Measurements from ENCODE around the gene OR1A1.
"Not testable (repeated sequence)": the region's sequence is repeated elsewhere in the genome, so short reads cannot be mapped to it uniquely, and the experiment has no call there.

Gene OR1A1

DNA sequence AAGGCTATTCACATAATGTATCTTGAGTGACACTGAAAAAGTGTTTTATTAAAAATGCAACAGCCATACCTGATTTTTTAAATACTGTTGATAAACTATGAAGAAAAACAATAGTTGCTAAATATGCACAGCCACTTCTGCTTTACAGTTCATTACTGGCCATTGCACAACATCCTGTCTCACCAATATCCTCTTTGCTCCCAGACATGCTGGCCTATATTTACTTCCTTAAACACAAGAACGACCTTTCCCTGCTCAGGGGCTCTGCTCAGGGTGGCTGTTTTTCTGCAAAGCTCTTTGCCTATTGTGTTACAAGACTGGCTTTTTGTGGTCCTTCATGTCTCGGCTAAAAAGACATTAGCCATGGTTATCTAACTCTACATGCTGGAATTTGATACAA, 31.2 kb downstream of the OR1A1 start:
- not testable (repeated sequence) for H2BK5ac ChIP-seq (ENCODE audit: low read length); H3K9ac ChIP-seq (ENCODE audit: low read depth, low read length, poor library complexity); H2BK15ac ChIP-seq (ENCODE audit: low read length); H3K27me3 ChIP-seq (ENCODE audit: control insufficient read depth in 3 of 3, insufficient read depth in 3 of 3, low read depth in 1 of 3, low read length in 3 of 3); H3K79me1 ChIP-seq (ENCODE audit: low read depth, low read length); H4K91ac ChIP-seq (ENCODE audit: low read depth, low read length, poor library complexity); DNase-seq (ENCODE audit: low spot score); H3K14ac ChIP-seq (ENCODE audit: low read length); H3K23ac ChIP-seq (ENCODE audit: low read depth, low read length, poor library complexity); H4K8ac ChIP-seq (ENCODE audit: low read depth, low read length); H2BK12ac ChIP-seq (ENCODE audit: low read length); H3K36me3 ChIP-seq (replicated peaks in 1 of 2; ENCODE audit: control insufficient read depth in 2 of 2, insufficient read depth in 2 of 2, low read length in 2 of 2); H3K4ac ChIP-seq (ENCODE audit: low read length); H3K27ac ChIP-seq (replicated peaks; ENCODE audit: low read length); H3K18ac ChIP-seq (ENCODE audit: low read length); H3K9me3 ChIP-seq (replicated peaks in 1 of 2; ENCODE audit: control insufficient read depth in 2 of 2, insufficient read depth in 1 of 2, low read depth in 1 of 2, low read length in 2 of 2); H3K4me3 ChIP-seq (ENCODE audit: low read length in 2 of 2); H2AFZ ChIP-seq (ENCODE audit: low read length); H3K4me1 ChIP-seq (ENCODE audit: control insufficient read depth in 2 of 2, insufficient read depth in 1 of 2, low read depth in 1 of 2, low read length in 2 of 2); H2BK120ac ChIP-seq (ENCODE audit: low read depth, low read length); H3K4me2 ChIP-seq (ENCODE audit: insufficient read depth, low read length, poor library complexity, severe bottlenecking); H2AK5ac ChIP-seq (ENCODE audit: low read depth, low read length)
- WGBS, 2 donors (ENCODE audit: extremely low coverage in 2 of 2, insufficient read length in 2 of 2, insufficient replicate concordance in 1 of 2), result no CpG with 5 or more reads among the region's 2 CpGs

DNA sequence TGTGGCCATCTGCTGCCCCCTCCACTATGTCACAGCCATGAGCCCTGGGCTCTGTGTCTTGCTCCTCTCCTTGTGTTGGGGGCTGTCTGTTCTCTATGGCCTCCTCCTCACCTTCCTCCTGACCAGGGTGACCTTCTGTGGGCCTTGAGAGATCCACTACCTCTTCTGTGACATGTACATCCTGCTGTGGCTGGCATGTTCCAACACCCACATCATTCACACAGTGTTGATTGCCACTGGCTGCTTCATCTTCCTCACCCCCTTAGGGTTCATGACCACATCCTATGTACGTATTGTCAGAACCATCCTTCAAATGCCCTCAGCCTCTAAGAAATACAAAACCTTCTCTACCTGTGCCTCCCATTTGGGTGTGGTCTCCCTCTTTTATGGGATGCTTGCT, 33.6 kb downstream of the OR1A1 start:
- DNase-seq (ENCODE audit: low spot score); H3K9ac ChIP-seq (ENCODE audit: low read depth, low read length, poor library complexity); H2BK15ac ChIP-seq (ENCODE audit: low read length); H2BK12ac ChIP-seq (ENCODE audit: low read length); H3K9me3 ChIP-seq (replicated peaks in 1 of 2; ENCODE audit: control insufficient read depth in 2 of 2, insufficient read depth in 1 of 2, low read depth in 1 of 2, low read length in 2 of 2); H3K4me3 ChIP-seq (ENCODE audit: low read length in 2 of 2); H3K18ac ChIP-seq (ENCODE audit: low read length); H3K27me3 ChIP-seq (ENCODE audit: control insufficient read depth in 3 of 3, insufficient read depth in 3 of 3, low read depth in 1 of 3, low read length in 3 of 3); H4K91ac ChIP-seq (ENCODE audit: low read depth, low read length, poor library complexity); H3K27ac ChIP-seq (replicated peaks; ENCODE audit: low read length); H3K79me1 ChIP-seq (ENCODE audit: low read depth, low read length); H2AFZ ChIP-seq (ENCODE audit: low read length); H3K23ac ChIP-seq (ENCODE audit: low read depth, low read length, poor library complexity); H4K8ac ChIP-seq (ENCODE audit: low read depth, low read length); H2BK5ac ChIP-seq (ENCODE audit: low read length); H3K36me3 ChIP-seq (replicated peaks in 1 of 2; ENCODE audit: control insufficient read depth in 2 of 2, insufficient read depth in 2 of 2, low read length in 2 of 2); H3K4me1 ChIP-seq (ENCODE audit: control insufficient read depth in 2 of 2, insufficient read depth in 1 of 2, low read depth in 1 of 2, low read length in 2 of 2); H2AK5ac ChIP-seq (ENCODE audit: low read depth, low read length); H3K14ac ChIP-seq (ENCODE audit: low read length); H3K4ac ChIP-seq (ENCODE audit: low read length); H3K4me2 ChIP-seq (ENCODE audit: insufficient read depth, low read length, poor library complexity, severe bottlenecking); H2BK120ac ChIP-seq (ENCODE audit: low read depth, low read length): not testable (repeated sequence)
- no CpG with 5 or more reads among the region's 1 CpG for WGBS, 2 donors (ENCODE audit: extremely low coverage in 2 of 2, insufficient read length in 2 of 2, insufficient replicate concordance in 1 of 2)

DNA sequence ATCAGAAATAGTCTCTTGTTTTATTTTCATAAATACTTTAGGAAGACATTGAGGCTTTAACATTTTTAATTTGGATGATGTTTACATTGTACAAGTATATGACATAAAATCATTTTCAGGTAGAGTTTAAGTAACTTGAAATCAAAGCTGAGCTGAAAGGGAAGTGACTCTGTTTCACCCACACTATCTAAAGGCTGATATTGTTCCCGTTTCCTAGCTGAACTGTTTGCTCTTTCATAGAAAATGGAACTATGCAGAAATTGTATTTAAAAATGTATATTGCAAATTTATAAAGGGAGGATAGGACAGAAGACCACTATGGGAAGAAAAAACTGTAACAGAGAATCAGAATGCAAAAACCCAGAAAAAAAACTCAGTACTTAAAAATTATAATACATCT, 37.4 kb downstream of the OR1A1 start:
- H3K36me3 ChIP-seq (replicated peaks in 1 of 2; ENCODE audit: control insufficient read depth in 2 of 2, insufficient read depth in 2 of 2, low read length in 2 of 2); H3K79me1 ChIP-seq (ENCODE audit: low read depth, low read length); H4K8ac ChIP-seq (ENCODE audit: low read depth, low read length); H3K4me1 ChIP-seq (ENCODE audit: control insufficient read depth in 2 of 2, insufficient read depth in 1 of 2, low read depth in 1 of 2, low read length in 2 of 2); H2AK5ac ChIP-seq (ENCODE audit: low read depth, low read length); H2BK12ac ChIP-seq (ENCODE audit: low read length); H3K27me3 ChIP-seq (ENCODE audit: control insufficient read depth in 3 of 3, insufficient read depth in 3 of 3, low read depth in 1 of 3, low read length in 3 of 3); H3K23ac ChIP-seq (ENCODE audit: low read depth, low read length, poor library complexity); H2BK5ac ChIP-seq (ENCODE audit: low read length); H3K27ac ChIP-seq (replicated peaks; ENCODE audit: low read length); H3K4ac ChIP-seq (ENCODE audit: low read length); H2BK120ac ChIP-seq (ENCODE audit: low read depth, low read length); H2AFZ ChIP-seq (ENCODE audit: low read length); H3K14ac ChIP-seq (ENCODE audit: low read length); H3K9me3 ChIP-seq (replicated peaks in 1 of 2; ENCODE audit: control insufficient read depth in 2 of 2, insufficient read depth in 1 of 2, low read depth in 1 of 2, low read length in 2 of 2); DNase-seq (ENCODE audit: low spot score); H3K4me2 ChIP-seq (ENCODE audit: insufficient read depth, low read length, poor library complexity, severe bottlenecking); H3K4me3 ChIP-seq (ENCODE audit: low read length in 2 of 2); H2BK15ac ChIP-seq (ENCODE audit: low read length); H3K9ac ChIP-seq (ENCODE audit: low read depth, low read length, poor library complexity); H4K91ac ChIP-seq (ENCODE audit: low read depth, low read length, poor library complexity); H3K18ac ChIP-seq (ENCODE audit: low read length): not testable (repeated sequence)
- no CpG with 5 or more reads among the region's 1 CpG for WGBS, 2 donors (ENCODE audit: extremely low coverage in 2 of 2, insufficient read length in 2 of 2, insufficient replicate concordance in 1 of 2)

DNA sequence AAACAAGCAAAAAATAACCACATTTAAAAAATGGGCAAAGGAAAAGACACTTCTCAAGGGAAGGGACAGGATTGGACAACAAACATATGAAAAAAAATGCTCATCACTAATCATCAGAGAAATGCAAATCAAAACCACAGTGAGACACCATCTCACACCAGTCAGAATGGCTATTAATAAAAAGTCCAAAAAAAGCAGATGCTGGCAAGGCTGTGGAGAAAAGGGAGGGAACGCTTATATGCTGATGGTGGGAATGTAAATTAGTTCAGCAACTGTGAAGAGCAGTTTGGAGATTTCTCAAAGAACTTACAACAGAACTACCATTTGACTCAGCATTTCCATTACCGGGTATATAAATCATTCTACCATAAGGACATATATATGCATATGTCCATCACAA, 41.5 kb downstream of the OR1A1 start:
- not testable (repeated sequence) for H3K79me1 ChIP-seq (ENCODE audit: low read depth, low read length); H4K8ac ChIP-seq (ENCODE audit: low read depth, low read length); H2BK5ac ChIP-seq (ENCODE audit: low read length); H3K9me3 ChIP-seq (replicated peaks in 1 of 2; ENCODE audit: control insufficient read depth in 2 of 2, insufficient read depth in 1 of 2, low read depth in 1 of 2, low read length in 2 of 2); H2AK5ac ChIP-seq (ENCODE audit: low read depth, low read length); H3K27me3 ChIP-seq (ENCODE audit: control insufficient read depth in 3 of 3, insufficient read depth in 3 of 3, low read depth in 1 of 3, low read length in 3 of 3); DNase-seq (ENCODE audit: low spot score); H2BK12ac ChIP-seq (ENCODE audit: low read length); H2BK120ac ChIP-seq (ENCODE audit: low read depth, low read length); H3K4me3 ChIP-seq (ENCODE audit: low read length in 2 of 2); H3K36me3 ChIP-seq (replicated peaks in 1 of 2; ENCODE audit: control insufficient read depth in 2 of 2, insufficient read depth in 2 of 2, low read length in 2 of 2); H3K27ac ChIP-seq (replicated peaks; ENCODE audit: low read length); H3K4me2 ChIP-seq (ENCODE audit: insufficient read depth, low read length, poor library complexity, severe bottlenecking); H3K23ac ChIP-seq (ENCODE audit: low read depth, low read length, poor library complexity); H2BK15ac ChIP-seq (ENCODE audit: low read length); H2AFZ ChIP-seq (ENCODE audit: low read length); H3K4ac ChIP-seq (ENCODE audit: low read length); H3K18ac ChIP-seq (ENCODE audit: low read length); H3K9ac ChIP-seq (ENCODE audit: low read depth, low read length, poor library complexity); H4K91ac ChIP-seq (ENCODE audit: low read depth, low read length, poor library complexity); H3K4me1 ChIP-seq (ENCODE audit: control insufficient read depth in 2 of 2, insufficient read depth in 1 of 2, low read depth in 1 of 2, low read length in 2 of 2); H3K14ac ChIP-seq (ENCODE audit: low read length)
- WGBS, 2 donors (ENCODE audit: extremely low coverage in 2 of 2, insufficient read length in 2 of 2, insufficient replicate concordance in 1 of 2), result no CpG with 5 or more reads among the region's 2 CpGs
